Measurements from ENCODE around the gene TBC1D22A. TPM values are rescaled to one million over a fixed set of nuclear protein-coding genes. Genes with fewer than 3 reads are reported as not detected.

TBC1D22A gene
- polyA plus RNA-seq, 1 donor (not counting 4 experiments of a cell fraction or from before 2014, with no cell fraction given): 20.9 TPM

- DNase-seq (ENCODE audit: low read depth, low spot score) (no peak), FAIRE-seq (no peak)
- H3K9me3 ChIP-seq (ENCODE audit: control insufficient read depth, low read depth, low read length): no peaks in the 10 kb centered on the region
- TF ChIP-seq CTCF (optimal IDR thresholded peaks at IDR 0.05 in 1 of 3, IDR thresholded peaks at IDR 0.05 in 1 of 3, conservative IDR thresholded peaks at IDR 0.05 in 1 of 3; ENCODE audit: extremely low read depth in 1 of 3, insufficient read depth in 2 of 3, low read length in 3 of 3) (no peak), EZH2 (IDR thresholded peaks at IDR 0.05; ENCODE audit: low read length) (no peak)
- no peaks in the 10 kb centered on the region for H4K20me1 ChIP-seq (ENCODE audit: control insufficient read depth, extremely low read depth, insufficient read depth, low read length)
- H3K27me3 ChIP-seq (ENCODE audit: control insufficient read depth, extremely low read depth, insufficient read depth, low read length): no peaks in the 10 kb centered on the region
- peaks cover 1% of the 10 kb centered on the region for H3K79me2 ChIP-seq (ENCODE audit: control insufficient read depth, insufficient read depth, low read length)
- no peaks in the 10 kb centered on the region for H3K9me1 ChIP-seq (ENCODE audit: control insufficient read depth, extremely low read depth, insufficient read depth, low read length)
- peaks cover 3 to 5% of the 10 kb centered on the region in 2 experiments for H3K36me3 ChIP-seq (ENCODE audit: control insufficient read depth in 2 of 2, extremely low read depth in 1 of 2, insufficient read depth in 2 of 2, low read length in 2 of 2)
- H2AFZ ChIP-seq (ENCODE audit: control insufficient read depth, low read length): no peak overlapping the region
- no peaks in the 10 kb centered on the region for H3K4me1 ChIP-seq (ENCODE audit: control insufficient read depth, extremely low read depth, insufficient read depth, low read length)
- dilution Hi-C loops (cut with MboI; ENCODE audit: extremely low pct_ligation_motif_present, low sequenced_read_pairs): no loop called here
- no peak overlapping the region for H3K9ac ChIP-seq (ENCODE audit: control insufficient read depth, extremely low read depth, insufficient read depth, low read length)
- H3K27ac ChIP-seq (ENCODE audit: control insufficient read depth, insufficient read depth, low read length): no peak overlapping the region
- no peak overlapping the region for H3K4me2 ChIP-seq (ENCODE audit: control insufficient read depth, extremely low read depth, insufficient read depth, low read depth, low read length)
- no peak overlapping the region for H3K4me3 ChIP-seq (ENCODE audit: control insufficient read depth in 2 of 3, extremely low read depth in 1 of 3, insufficient read depth in 2 of 3, low read depth in 1 of 3, low read length in 3 of 3)
Measured at GRCh38 chr22:46951973-46952372, 189.5 kb downstream of the TBC1D22A start.

DNA sequence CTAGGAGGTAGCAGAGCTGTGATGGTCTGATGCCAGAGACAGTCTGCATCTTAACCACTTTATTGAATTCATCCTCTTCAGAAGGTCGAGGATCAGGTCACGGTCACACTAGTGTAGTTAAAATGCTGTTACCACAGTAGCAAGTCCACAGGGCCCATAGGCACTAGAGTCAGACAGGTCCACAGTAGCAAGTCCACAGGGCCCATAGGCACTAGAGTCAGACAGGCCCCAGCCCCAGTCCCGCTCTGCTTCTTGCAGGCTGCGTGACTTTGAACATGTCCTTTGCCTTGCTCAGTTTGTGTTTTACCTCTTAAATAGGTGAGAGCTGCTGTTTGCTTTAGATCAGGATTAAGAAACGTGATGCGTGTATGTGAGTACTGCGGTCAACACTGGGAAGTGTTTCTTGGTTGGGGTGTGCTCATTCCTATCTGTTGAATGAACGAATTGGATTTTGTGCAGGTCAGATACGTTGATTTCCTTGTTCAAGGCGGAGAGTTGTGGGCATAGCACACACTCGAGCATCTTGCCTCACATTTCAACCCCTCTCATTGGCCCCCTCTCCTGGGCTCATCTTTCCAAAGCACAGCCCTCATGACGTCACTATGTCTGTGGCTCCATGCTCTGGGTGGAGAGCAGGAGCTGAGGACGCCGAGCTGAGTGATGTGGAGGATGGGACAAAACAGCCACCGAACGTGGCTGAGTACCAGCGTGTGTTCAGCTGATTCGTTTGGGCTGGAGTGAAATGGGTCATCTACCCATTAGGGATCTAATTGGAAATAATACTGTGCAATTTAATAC, 191.7 kb downstream of the TBC1D22A start:
- no peak overlapping the region for H3K9ac ChIP-seq (ENCODE audit: control insufficient read depth, extremely low read depth, insufficient read depth, low read length)
- no peak overlapping the region for H3K27ac ChIP-seq (ENCODE audit: control insufficient read depth, insufficient read depth, low read length)
- no peaks in the 10 kb centered on the region for H4K20me1 ChIP-seq (ENCODE audit: control insufficient read depth, extremely low read depth, insufficient read depth, low read length)
- no peaks in the 10 kb centered on the region for H3K4me1 ChIP-seq (ENCODE audit: control insufficient read depth, extremely low read depth, insufficient read depth, low read length)
- H3K27me3 ChIP-seq (ENCODE audit: control insufficient read depth, extremely low read depth, insufficient read depth, low read length): no peaks in the 10 kb centered on the region
- no peak for FAIRE-seq
- H3K36me3 ChIP-seq (ENCODE audit: control insufficient read depth in 2 of 2, extremely low read depth in 1 of 2, insufficient read depth in 2 of 2, low read length in 2 of 2): peaks cover 2 to 5% of the 10 kb centered on the region in 2 experiments
- H2AFZ ChIP-seq (ENCODE audit: control insufficient read depth, low read length): no peak overlapping the region
- peaks cover 1% of the 10 kb centered on the region for H3K79me2 ChIP-seq (ENCODE audit: control insufficient read depth, insufficient read depth, low read length)
- no peak for DNase-seq (ENCODE audit: low read depth, low spot score)
- no peak overlapping the region for H3K4me3 ChIP-seq (ENCODE audit: control insufficient read depth in 2 of 3, extremely low read depth in 1 of 3, insufficient read depth in 2 of 3, low read depth in 1 of 3, low read length in 3 of 3)
- H3K4me2 ChIP-seq (ENCODE audit: control insufficient read depth, extremely low read depth, insufficient read depth, low read depth, low read length): no peak overlapping the region
- no peaks in the 10 kb centered on the region for H3K9me3 ChIP-seq (ENCODE audit: control insufficient read depth, low read depth, low read length)
- no peaks in the 10 kb centered on the region for H3K9me1 ChIP-seq (ENCODE audit: control insufficient read depth, extremely low read depth, insufficient read depth, low read length)
- dilution Hi-C loops (cut with MboI; ENCODE audit: extremely low pct_ligation_motif_present, low sequenced_read_pairs): no loop called here
- no peak for TF ChIP-seq EZH2 (IDR thresholded peaks at IDR 0.05; ENCODE audit: low read length)
- TF ChIP-seq CTCF (optimal IDR thresholded peaks at IDR 0.05 in 1 of 3, IDR thresholded peaks at IDR 0.05 in 1 of 3, conservative IDR thresholded peaks at IDR 0.05 in 1 of 3; ENCODE audit: extremely low read depth in 1 of 3, insufficient read depth in 2 of 3, low read length in 3 of 3): no peak

Data from keratinocyte (primary cell).